Calu3 (cell line): ENCODE results near the gene DNAH1. TPM values are rescaled to one million over a fixed set of nuclear protein-coding genes. Genes with fewer than 3 reads are reported as not detected.
A peak's percentile ranks its signal among the peaks of the same experiment; 100 is the strongest.

Experiments
- BruUV-seq: library from RNA; stranded (reverse); fragments of 400-500 nt; replicated peaks from 2 replicates; lab custom pipeline; 2021; lab: Mats Ljungman, UMichigan
- CTCF ChIA-PET: fragments of 300-600 bp; sonication (Branson Sonifier 250); formaldehyde crosslinking; loops from one replicate; lab custom pipeline; 2022; ENCODE audit warnings: antibody characterized with exemption; lab: Charles Lee
- DNase-seq: peaks from one replicate; pipeline ENCODE4 v3.0.0; 2022
- H3K27ac Mint-ChIP-seq: one replicate; pipeline ENCODE4 v1.8.0; 2022; ENCODE audit warnings: mixed read lengths; ENCODE audit not compliant: unreplicated experiment
- H3K27me3 Mint-ChIP-seq: one replicate; pipeline ENCODE4 v1.8.0; 2022; ENCODE audit warnings: mixed read lengths; ENCODE audit not compliant: unreplicated experiment
- H3K36me3 Mint-ChIP-seq: one replicate; pipeline ENCODE4 v1.8.0; 2022; ENCODE audit warnings: mild to moderate bottlenecking, moderate library complexity, mixed read lengths; ENCODE audit not compliant: insufficient read depth, unreplicated experiment
- H3K4me1 Mint-ChIP-seq: one replicate; pipeline ENCODE4 v1.8.0; 2022; ENCODE audit warnings: mild to moderate bottlenecking, low read depth, mixed read lengths; ENCODE audit not compliant: unreplicated experiment
- H3K4me3 Mint-ChIP-seq: one replicate; pipeline ENCODE4 v1.8.0; 2022; ENCODE audit warnings: mild to moderate bottlenecking, low read depth, moderate library complexity, mixed read lengths; ENCODE audit not compliant: unreplicated experiment
- H3K9me3 Mint-ChIP-seq: one replicate; pipeline ENCODE4 v1.8.0; 2022; ENCODE audit warnings: low read depth, mixed read lengths; ENCODE audit not compliant: unreplicated experiment
- intact Hi-C: fragments of 100-400 bp; cut with micrococcal nuclease; formaldehyde crosslinking; loops from one replicate; pipeline ENCODE4 v1.10.0; 2022; ENCODE audit not compliant: unreplicated experiment
- total RNA-seq: library from RNA; stranded (reverse); gene quantifications from 2 replicates; pipeline ENCODE4 v1.2.3, GENCODE V29; 2022
- TF ChIP-seq, protein P1 (sequence below): fragments of 200-600 bp; IDR thresholded peaks from one replicate; pipeline ENCODE4 v1.8.0; 2022; ENCODE audit warnings: antibody characterized with exemption; ENCODE audit not compliant: unreplicated experiment

Gene DNAH1
- total RNA-seq, 1 experiment from 2014 or later = 13.1 TPM

DNA sequence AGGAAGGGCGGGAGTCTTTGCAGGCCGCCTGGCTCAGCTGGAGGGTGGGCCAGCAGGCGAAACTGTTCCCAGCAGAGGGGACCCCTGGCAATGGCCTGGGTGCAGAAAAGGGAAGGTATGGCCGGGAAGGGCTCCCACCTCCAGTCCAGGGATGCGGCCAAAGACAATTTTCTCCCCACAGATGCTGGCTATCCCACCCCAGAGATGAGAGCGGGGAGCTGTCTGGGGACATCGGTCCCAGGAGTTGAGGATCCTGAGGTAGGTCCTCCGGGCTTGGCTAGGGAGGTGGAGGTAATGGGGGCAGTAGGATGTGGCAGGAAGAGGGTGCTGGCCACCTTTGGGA is 127.1 kb downstream of the DNAH1 start:
- no peak overlapping the region for H3K4me3 Mint-ChIP-seq
- H3K9me3 Mint-ChIP-seq = no peaks in the 10 kb centered on the region
- DNase-seq = no peak
- peaks cover 2% of the 10 kb centered on the region for H3K4me1 Mint-ChIP-seq
- no peak overlapping the region for H3K27ac Mint-ChIP-seq
- TF ChIP-seq, protein P1, sequence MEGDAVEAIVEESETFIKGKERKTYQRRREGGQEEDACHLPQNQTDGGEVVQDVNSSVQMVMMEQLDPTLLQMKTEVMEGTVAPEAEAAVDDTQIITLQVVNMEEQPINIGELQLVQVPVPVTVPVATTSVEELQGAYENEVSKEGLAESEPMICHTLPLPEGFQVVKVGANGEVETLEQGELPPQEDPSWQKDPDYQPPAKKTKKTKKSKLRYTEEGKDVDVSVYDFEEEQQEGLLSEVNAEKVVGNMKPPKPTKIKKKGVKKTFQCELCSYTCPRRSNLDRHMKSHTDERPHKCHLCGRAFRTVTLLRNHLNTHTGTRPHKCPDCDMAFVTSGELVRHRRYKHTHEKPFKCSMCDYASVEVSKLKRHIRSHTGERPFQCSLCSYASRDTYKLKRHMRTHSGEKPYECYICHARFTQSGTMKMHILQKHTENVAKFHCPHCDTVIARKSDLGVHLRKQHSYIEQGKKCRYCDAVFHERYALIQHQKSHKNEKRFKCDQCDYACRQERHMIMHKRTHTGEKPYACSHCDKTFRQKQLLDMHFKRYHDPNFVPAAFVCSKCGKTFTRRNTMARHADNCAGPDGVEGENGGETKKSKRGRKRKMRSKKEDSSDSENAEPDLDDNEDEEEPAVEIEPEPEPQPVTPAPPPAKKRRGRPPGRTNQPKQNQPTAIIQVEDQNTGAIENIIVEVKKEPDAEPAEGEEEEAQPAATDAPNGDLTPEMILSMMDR = no peak
- no peaks in the 10 kb centered on the region for H3K36me3 Mint-ChIP-seq
- no TSS peak for BruUV-seq
- no peaks in the 10 kb centered on the region for H3K27me3 Mint-ChIP-seq
- intact Hi-C loops = no loop called here
- CTCF ChIA-PET = interaction anchor here (0.7 kb wide), 1 partner anchor 673 kb away, joined by 4 read pairs; no protein-coding TSS in a partner anchor

DNA sequence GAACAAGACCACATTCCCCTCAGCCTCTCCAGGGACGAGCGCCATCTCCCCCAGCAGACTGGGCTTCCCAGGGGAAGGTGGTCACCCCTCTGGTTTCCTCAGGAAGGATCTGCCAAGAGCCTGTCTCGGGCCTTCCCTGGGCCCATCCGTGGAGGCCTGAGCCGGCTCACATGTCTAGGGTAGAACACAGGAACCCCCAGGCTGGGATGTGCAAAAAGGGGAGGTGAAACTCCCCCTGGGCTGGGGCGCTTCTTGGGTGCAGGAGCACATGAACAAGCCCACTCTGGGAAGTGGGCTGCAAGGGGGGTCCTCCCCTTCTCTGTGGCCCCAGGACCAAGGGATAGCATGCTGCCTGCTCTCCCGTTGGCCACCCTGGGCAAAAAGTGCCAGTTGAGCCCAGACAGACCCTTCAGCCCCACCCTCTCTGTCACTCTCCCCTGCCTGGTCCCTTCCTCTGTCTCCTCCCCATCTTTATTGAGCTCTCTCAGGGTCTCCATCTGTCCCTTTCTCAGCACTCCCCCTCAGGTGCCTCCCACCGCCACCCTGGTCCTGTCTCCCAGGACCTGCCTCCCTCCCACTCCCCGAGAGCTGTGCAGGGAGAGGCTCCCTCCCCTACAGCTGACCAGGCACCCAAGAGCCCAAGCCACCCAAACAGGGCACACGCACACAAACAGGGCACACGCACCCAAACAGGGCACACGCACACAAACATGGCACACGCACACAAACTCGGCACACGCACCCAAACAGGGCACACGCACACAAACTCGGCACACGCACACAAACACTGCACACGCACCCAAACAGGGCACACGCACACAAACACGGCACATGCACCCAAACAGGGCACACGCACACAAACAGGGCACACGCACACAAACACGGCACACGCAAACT is 127.9 kb downstream of the DNAH1 start:
- no peak overlapping the region for H3K4me3 Mint-ChIP-seq
- no TSS peak for BruUV-seq
- H3K36me3 Mint-ChIP-seq = no peaks in the 10 kb centered on the region
- CTCF ChIA-PET = interaction anchor here (0.7 kb wide), 1 partner anchor 672 kb away, joined by 4 read pairs; no protein-coding TSS in a partner anchor
- peaks cover 10% of the 10 kb centered on the region for H3K4me1 Mint-ChIP-seq
- intact Hi-C loops = no loop called here
- H3K27ac Mint-ChIP-seq = no peak overlapping the region
- TF ChIP-seq, protein P1 = no peak
- no peaks in the 10 kb centered on the region for H3K9me3 Mint-ChIP-seq
- DNase-seq = no peak
- H3K27me3 Mint-ChIP-seq = no peaks in the 10 kb centered on the region

DNA sequence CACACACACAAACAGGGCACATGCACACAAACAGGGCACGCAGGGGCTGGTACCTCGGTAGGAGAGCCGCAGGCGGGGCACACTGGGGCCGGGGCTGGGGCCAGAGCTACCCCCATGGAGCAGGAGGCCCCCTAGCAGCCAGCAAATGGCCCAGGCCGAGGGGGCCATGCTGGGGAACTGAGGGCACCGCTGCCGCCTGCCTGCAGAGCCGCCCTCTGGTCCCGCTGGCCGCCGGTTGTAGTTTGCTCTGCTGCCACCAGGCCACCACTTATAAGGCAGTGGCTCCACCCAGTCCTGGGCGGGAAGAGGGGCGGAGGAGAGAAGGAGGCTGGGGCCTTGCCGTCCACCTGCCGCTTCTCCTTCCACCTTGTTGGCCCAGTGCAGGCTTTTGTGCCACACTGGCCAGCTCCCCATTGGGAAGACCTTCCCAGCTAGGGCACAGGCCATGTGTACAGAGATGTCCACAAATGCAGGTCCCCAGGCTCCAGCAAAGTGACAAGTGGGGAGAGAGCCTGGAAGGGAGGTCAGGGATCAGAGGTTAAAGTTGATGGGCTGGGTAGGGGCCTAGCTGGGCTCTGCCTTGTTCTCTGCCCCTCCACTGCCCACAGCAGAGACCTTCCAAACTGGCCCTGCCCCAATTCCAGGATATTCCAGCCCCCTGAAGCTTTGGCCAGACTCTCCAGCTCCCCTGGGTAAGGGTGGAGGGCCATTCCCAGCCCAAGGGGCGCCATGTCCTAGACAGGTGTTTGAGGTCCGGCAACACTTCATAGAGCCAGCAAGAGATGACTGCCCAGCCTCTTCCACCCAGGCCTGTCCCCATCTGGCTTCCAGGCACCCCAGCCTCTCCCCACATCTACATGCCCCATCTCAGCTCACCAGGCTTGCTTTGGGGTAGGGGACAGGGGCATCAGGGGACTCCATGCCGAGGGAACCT is 129.0 kb downstream of the DNAH1 start, which contains the start of gene SEMA3G:
Gene SEMA3G (minus strand): TSS at position 244 of the 934 bp plus-strand sequence. CDS start 76 bp downstream, at position 168.
- CTCF ChIA-PET = interaction anchor here (1.5 kb wide), 1 partner anchor 33 kb away, joined by 3 read pairs; no protein-coding TSS in a partner anchor
- no peaks in the 10 kb centered on the region for H3K27me3 Mint-ChIP-seq
- DNase-seq = peak; percentile 85
- peaks cover 16% of the 10 kb centered on the region for H3K4me1 Mint-ChIP-seq
- H3K4me3 Mint-ChIP-seq = no peak within 1 kb of the TSS
- H3K27ac Mint-ChIP-seq = no peak within 1 kb of the TSS
- H3K9me3 Mint-ChIP-seq = no peaks in the 10 kb centered on the region
- intact Hi-C loops = no loop called here
- no TSS peak for BruUV-seq
- TF ChIP-seq, protein P1 = peak; percentile 37
- no peaks in the 10 kb centered on the region for H3K36me3 Mint-ChIP-seq

DNA sequence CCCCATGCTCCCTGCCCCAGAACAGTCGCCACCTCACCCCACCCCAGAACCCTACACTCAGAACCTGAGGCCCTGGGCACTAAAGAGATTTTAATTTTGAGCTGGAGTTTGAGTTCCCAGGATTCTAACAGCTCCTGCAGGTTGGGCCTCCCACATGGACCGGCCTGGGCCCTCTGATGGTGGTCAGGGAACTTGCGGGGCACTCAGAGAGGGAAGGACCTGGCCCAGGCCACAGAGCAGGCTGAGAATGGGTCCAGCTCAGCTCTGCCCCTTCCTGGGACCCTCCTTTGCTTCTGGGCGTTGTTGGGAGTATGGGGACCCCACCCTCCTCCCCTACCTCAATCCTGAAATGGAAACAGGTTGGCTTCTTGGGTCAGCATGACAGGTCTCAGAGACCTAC is 129.9 kb downstream of the DNAH1 start:
- no peaks in the 10 kb centered on the region for H3K36me3 Mint-ChIP-seq
- DNase-seq = no peak
- peaks cover 25% of the 10 kb centered on the region for H3K4me1 Mint-ChIP-seq
- no TSS peak for BruUV-seq
- H3K27ac Mint-ChIP-seq = no peak overlapping the region
- intact Hi-C loops = no loop called here
- no peak overlapping the region for H3K4me3 Mint-ChIP-seq
- TF ChIP-seq, protein P1 = no peak
- CTCF ChIA-PET = interaction anchor here (0.5 to 3.1 kb wide), 3 partner anchors 19 to 34 kb away, joined by 3 to 20 read pairs (median 3); no protein-coding TSS in a partner anchor
- no peaks in the 10 kb centered on the region for H3K9me3 Mint-ChIP-seq
- no peaks in the 10 kb centered on the region for H3K27me3 Mint-ChIP-seq
